ENCODE data around the gene TNKS1BP1.
A peak's percentile ranks its signal among the peaks of the same experiment; 100 is the strongest.
"Not testable (repeated sequence)": the region's sequence is repeated elsewhere in the genome, so short reads cannot be mapped to it uniquely, and the experiment has no call there.

TNKS1BP1 gene

GRCh38 chr11:57297221-57297620 lies 27.5 kb downstream of the TNKS1BP1 start:
- peaks cover 0 to 14% of the 10 kb centered on the region in 2 donors for H3K9me3 ChIP-seq (ENCODE audit: control insufficient read depth in 1 of 2, low read length in 2 of 2)
- peaks cover 35 to 51% of the 10 kb centered on the region in 2 donors for H3K36me3 ChIP-seq (ENCODE audit: control insufficient read depth in 1 of 2, insufficient read depth in 2 of 2, low read length in 2 of 2)
- no peaks in the 10 kb centered on the region for H3K27me3 ChIP-seq (ENCODE audit: low read depth, low read length)
- no peak overlapping the region for H3K27ac ChIP-seq (ENCODE audit: low read length)
- no peak overlapping the region for H3K4me3 ChIP-seq (ENCODE audit: low read depth in 1 of 2, low read length in 2 of 2)
- peaks cover 0 to 4% of the 10 kb centered on the region in 2 donors for H3K4me1 ChIP-seq (ENCODE audit: control insufficient read depth in 1 of 2, insufficient read depth in 2 of 2, low read length in 2 of 2)

- H3K27ac ChIP-seq (ENCODE audit: low read length); H3K27me3 ChIP-seq (ENCODE audit: low read depth, low read length); H3K4me1 ChIP-seq (ENCODE audit: control insufficient read depth in 1 of 2, insufficient read depth in 2 of 2, low read length in 2 of 2); H3K4me3 ChIP-seq (ENCODE audit: low read depth in 1 of 2, low read length in 2 of 2): not testable (repeated sequence)
- peaks cover 24 to 41% of the 10 kb centered on the region in 2 donors for H3K36me3 ChIP-seq (ENCODE audit: control insufficient read depth in 1 of 2, insufficient read depth in 2 of 2, low read length in 2 of 2)
- peaks cover 0 to 14% of the 10 kb centered on the region in 2 donors for H3K9me3 ChIP-seq (ENCODE audit: control insufficient read depth in 1 of 2, low read length in 2 of 2)
Observed at GRCh38 chr11:57296205-57296604, 28.5 kb downstream of the TNKS1BP1 start.

- Histone ChIP-seq H3K36me3 (ENCODE audit: control insufficient read depth in 1 of 2, insufficient read depth in 2 of 2, low read length in 2 of 2) (peaks cover 7 to 24% of the 10 kb centered on the region in 2 donors), H3K27ac (ENCODE audit: low read length) (no peak overlapping the region), H3K4me3 (ENCODE audit: low read depth in 1 of 2, low read length in 2 of 2) (no peak overlapping the region), H3K27me3 (ENCODE audit: low read depth, low read length) (no peaks in the 10 kb centered on the region), H3K9me3 (ENCODE audit: control insufficient read depth in 1 of 2, low read length in 2 of 2) (peaks cover 0 to 6% of the 10 kb centered on the region in 2 donors), H3K4me1 (ENCODE audit: control insufficient read depth in 1 of 2, insufficient read depth in 2 of 2, low read length in 2 of 2) (peaks cover 2 to 4% of the 10 kb centered on the region in 2 donors)
Observed at GRCh38 chr11:57294225-57295131, 30.3 kb downstream of the TNKS1BP1 start.

GRCh38 chr11:57290288-57290687 lies 34.5 kb downstream of the TNKS1BP1 start:
- no peaks in the 10 kb centered on the region for H3K27me3 ChIP-seq (ENCODE audit: low read depth, low read length)
- H3K27ac ChIP-seq (ENCODE audit: low read length) = no peak overlapping the region
- H3K36me3 ChIP-seq (ENCODE audit: control insufficient read depth in 1 of 2, insufficient read depth in 2 of 2, low read length in 2 of 2) = no peaks in the 10 kb centered on the region
- no peak overlapping the region for H3K4me3 ChIP-seq (ENCODE audit: low read depth in 1 of 2, low read length in 2 of 2)
- H3K4me1 ChIP-seq (ENCODE audit: control insufficient read depth in 1 of 2, insufficient read depth in 2 of 2, low read length in 2 of 2) = peaks cover 4 to 10% of the 10 kb centered on the region in 2 donors
- H3K9me3 ChIP-seq (ENCODE audit: control insufficient read depth in 1 of 2, low read length in 2 of 2) = no peaks in the 10 kb centered on the region

GRCh38 chr11:57288771-57289579 lies 35.8 kb downstream of the TNKS1BP1 start:
- H3K9me3 ChIP-seq (ENCODE audit: control insufficient read depth in 1 of 2, low read length in 2 of 2) = no peaks in the 10 kb centered on the region
- no peaks in the 10 kb centered on the region for H3K27me3 ChIP-seq (ENCODE audit: low read depth, low read length)
- H3K27ac ChIP-seq (ENCODE audit: low read length) = peak overlapping the region; percentile 8
- no peaks in the 10 kb centered on the region for H3K36me3 ChIP-seq (ENCODE audit: control insufficient read depth in 1 of 2, insufficient read depth in 2 of 2, low read length in 2 of 2)
- H3K4me3 ChIP-seq (ENCODE audit: low read depth in 1 of 2, low read length in 2 of 2) = no peak overlapping the region
- H3K4me1 ChIP-seq (ENCODE audit: control insufficient read depth in 1 of 2, insufficient read depth in 2 of 2, low read length in 2 of 2) = peaks cover 4 to 10% of the 10 kb centered on the region in 2 donors

GRCh38 chr11:57287884-57288283 lies 36.9 kb downstream of the TNKS1BP1 start:
- H3K4me1 ChIP-seq (ENCODE audit: control insufficient read depth in 1 of 2, insufficient read depth in 2 of 2, low read length in 2 of 2) = peaks cover 0 to 10% of the 10 kb centered on the region in 2 donors
- no peak overlapping the region for H3K27ac ChIP-seq (ENCODE audit: low read length)
- H3K9me3 ChIP-seq (ENCODE audit: control insufficient read depth in 1 of 2, low read length in 2 of 2) = no peaks in the 10 kb centered on the region
- H3K36me3 ChIP-seq (ENCODE audit: control insufficient read depth in 1 of 2, insufficient read depth in 2 of 2, low read length in 2 of 2) = no peaks in the 10 kb centered on the region
- H3K4me3 ChIP-seq (ENCODE audit: low read depth in 1 of 2, low read length in 2 of 2) = no peak overlapping the region
- H3K27me3 ChIP-seq (ENCODE audit: low read depth, low read length) = no peaks in the 10 kb centered on the region

GRCh38 chr11:57283231-57283990 lies 41.3 kb downstream of the TNKS1BP1 start:
- Histone ChIP-seq H3K9me3 (ENCODE audit: control insufficient read depth in 1 of 2, low read length in 2 of 2) (no peaks in the 10 kb centered on the region), H3K4me3 (ENCODE audit: low read depth in 1 of 2, low read length in 2 of 2) (no peak overlapping the region), H3K36me3 (ENCODE audit: control insufficient read depth in 1 of 2, insufficient read depth in 2 of 2, low read length in 2 of 2) (no peaks in the 10 kb centered on the region), H3K27ac (ENCODE audit: low read length) (no peak overlapping the region), H3K27me3 (ENCODE audit: low read depth, low read length) (no peaks in the 10 kb centered on the region), H3K4me1 (ENCODE audit: control insufficient read depth in 1 of 2, insufficient read depth in 2 of 2, low read length in 2 of 2) (no peaks in the 10 kb centered on the region)

- not testable (repeated sequence) for H3K4me1 ChIP-seq (ENCODE audit: control insufficient read depth in 1 of 2, insufficient read depth in 2 of 2, low read length in 2 of 2); H3K4me3 ChIP-seq (ENCODE audit: low read depth in 1 of 2, low read length in 2 of 2); H3K27ac ChIP-seq (ENCODE audit: low read length); H3K27me3 ChIP-seq (ENCODE audit: low read depth, low read length); H3K9me3 ChIP-seq (ENCODE audit: control insufficient read depth in 1 of 2, low read length in 2 of 2); H3K36me3 ChIP-seq (ENCODE audit: control insufficient read depth in 1 of 2, insufficient read depth in 2 of 2, low read length in 2 of 2)
Observed at GRCh38 chr11:57281546-57281945, 43.2 kb downstream of the TNKS1BP1 start.

- no peak overlapping the region for H3K4me3 ChIP-seq (ENCODE audit: low read depth in 1 of 2, low read length in 2 of 2)
- peaks cover 6 to 9% of the 10 kb centered on the region in 2 donors for H3K4me1 ChIP-seq (ENCODE audit: control insufficient read depth in 1 of 2, insufficient read depth in 2 of 2, low read length in 2 of 2)
- H3K27ac ChIP-seq (ENCODE audit: low read length) = no peak overlapping the region
- no peaks in the 10 kb centered on the region for H3K36me3 ChIP-seq (ENCODE audit: control insufficient read depth in 1 of 2, insufficient read depth in 2 of 2, low read length in 2 of 2)
- H3K9me3 ChIP-seq (ENCODE audit: control insufficient read depth in 1 of 2, low read length in 2 of 2) = no peaks in the 10 kb centered on the region
- no peaks in the 10 kb centered on the region for H3K27me3 ChIP-seq (ENCODE audit: low read depth, low read length)
Observed at GRCh38 chr11:57279116-57279515, 45.6 kb downstream of the TNKS1BP1 start.

GRCh38 chr11:57278721-57279095 lies 46.0 kb downstream of the TNKS1BP1 start:
- Histone ChIP-seq H3K27ac (ENCODE audit: low read length) (no peak overlapping the region), H3K36me3 (ENCODE audit: control insufficient read depth in 1 of 2, insufficient read depth in 2 of 2, low read length in 2 of 2) (no peaks in the 10 kb centered on the region), H3K9me3 (ENCODE audit: control insufficient read depth in 1 of 2, low read length in 2 of 2) (peaks cover under 1 to 3% of the 10 kb centered on the region in 2 donors), H3K4me1 (ENCODE audit: control insufficient read depth in 1 of 2, insufficient read depth in 2 of 2, low read length in 2 of 2) (peaks cover 6 to 9% of the 10 kb centered on the region in 2 donors), H3K27me3 (ENCODE audit: low read depth, low read length) (no peaks in the 10 kb centered on the region), H3K4me3 (ENCODE audit: low read depth in 1 of 2, low read length in 2 of 2) (no peak overlapping the region)
